Measurements from ENCODE around the gene RABAC1.

The RABAC1 gene

GRCh38 chr19:41988947-41989346 lies 29.8 kb upstream of the RABAC1 start:
- no peak for DNase-seq

- no peak for DNase-seq
Observed at GRCh38 chr19:41987141-41987860, 28.2 kb upstream of the RABAC1 start.

- DNase-seq = no peak
Observed at GRCh38 chr19:41984961-41985360, 25.8 kb upstream of the RABAC1 start.

GRCh38 chr19:41981724-41982123 lies 22.6 kb upstream of the RABAC1 start:
- no peak for DNase-seq

GRCh38 chr19:41978470-41978869 lies 19.3 kb upstream of the RABAC1 start:
- DNase-seq = no peak

GRCh38 chr19:41977916-41978315 lies 18.8 kb upstream of the RABAC1 start:
- DNase-seq = no peak

GRCh38 chr19:41974652-41975051 lies 15.5 kb upstream of the RABAC1 start:
- no peak for DNase-seq

GRCh38 chr19:41971363-41971762 lies 12.2 kb upstream of the RABAC1 start:
- DNase-seq = no peak

GRCh38 chr19:41969772-41970458 lies 10.8 kb upstream of the RABAC1 start:
- DNase-seq = no peak

GRCh38 chr19:41968751-41969595 lies 9.9 kb upstream of the RABAC1 start:
- DNase-seq = no peak

GRCh38 chr19:41967054-41967783 lies 8.1 kb upstream of the RABAC1 start:
- DNase-seq = no peak

GRCh38 chr19:41965106-41965505 lies 6.0 kb upstream of the RABAC1 start:
- no peak for DNase-seq

GRCh38 chr19:41960973-41961372 lies 1.9 kb upstream of the RABAC1 start:
- DNase-seq = no peak

- DNase-seq = peak; percentile 40
Observed at GRCh38 chr19:41958367-41959055, 610 bp downstream of the RABAC1 start.

GRCh38 chr19:41957838-41958366 lies 1.2 kb downstream of the RABAC1 start:
- DNase-seq = peak; percentile 92

GRCh38 chr19:41957161-41957837 lies 1.8 kb downstream of the RABAC1 start:
- DNase-seq = no peak

- DNase-seq = no peak
Observed at GRCh38 chr19:41956621-41957020, 2.5 kb downstream of the RABAC1 start.

GRCh38 chr19:41955521-41955920 lies 3.6 kb downstream of the RABAC1 start:
- no peak for DNase-seq

- peak; percentile 38 for DNase-seq
Observed at GRCh38 chr19:41951686-41952172, 7.4 kb downstream of the RABAC1 start.

- DNase-seq = no peak
Observed at GRCh38 chr19:41947091-41947490, 12.0 kb downstream of the RABAC1 start.

GRCh38 chr19:41945135-41945766 lies 13.9 kb downstream of the RABAC1 start:
- no peak for DNase-seq

All from kidney glomerular epithelial cell (primary cell).